Karpas-422 (cell line): ENCODE data around the gene DCUN1D5. TPM values are rescaled to one million over a fixed set of nuclear protein-coding genes. Genes with fewer than 3 reads are reported as not detected.
A peak's percentile ranks its signal among the peaks of the same experiment; 100 is the strongest.

ENCODE experiments used
- DNase-seq: peaks from one replicate; pipeline ENCODE4 v3.0.0-alpha.2; 2015
- H2AFZ ChIP-seq: fragments of 200-600 bp; sonication (generic); 2 replicates; pipeline ENCODE4 v1.6.1; 2014; ENCODE audit warnings: antibody characterized with exemption, low read length, mixed read lengths
- H3K27ac ChIP-seq: fragments of 200-600 bp; sonication (generic); 2 replicates; pipeline ENCODE4 v1.5.1; 2014; ENCODE audit warnings: mild to moderate bottlenecking, low read length, moderate library complexity
- H3K27me3 ChIP-seq: fragments of 200-600 bp; sonication (generic); 2 replicates; pipeline ENCODE4 v1.6.1; 2014; ENCODE audit warnings: low read length, mixed read lengths
- H3K36me3 ChIP-seq: fragments of 200-600 bp; sonication (generic); 2 replicates; pipeline ENCODE4 v1.6.1; 2014; ENCODE audit warnings: low read length, mixed read lengths; ENCODE audit not compliant: insufficient read depth
- H3K4me1 ChIP-seq: fragments of 200-600 bp; sonication (generic); 2 replicates; pipeline ENCODE4 v1.6.1; 2014; ENCODE audit warnings: mild to moderate bottlenecking, low read length, mixed read lengths
- H3K4me2 ChIP-seq: fragments of 200-600 bp; sonication (generic); 2 replicates; pipeline ENCODE4 v1.6.1; 2014; ENCODE audit warnings: low read length, low read depth, mild to moderate bottlenecking; ENCODE audit not compliant: poor library complexity, severe bottlenecking
- H3K4me3 ChIP-seq: fragments of 200-600 bp; sonication (generic); 2 replicates; pipeline ENCODE4 v1.5.1; 2014; ENCODE audit warnings: mild to moderate bottlenecking, antibody characterized with exemption, low read length, mixed read lengths
- H3K79me2 ChIP-seq: fragments of 200-600 bp; sonication (generic); 2 replicates; pipeline ENCODE4 v1.6.1; 2014; ENCODE audit warnings: mild to moderate bottlenecking, low read length, mixed read lengths
- H3K9ac ChIP-seq: fragments of 200-600 bp; sonication (generic); 2 replicates; pipeline ENCODE4 v1.6.0; 2014; ENCODE audit warnings: low read length
- H3K9me2 ChIP-seq: fragments of 200-600 bp; sonication (generic), shearing (Covaris generic); replicated peaks from 2 replicates; pipeline ENCODE4 v1.6.0; 2014; ENCODE audit warnings: mild to moderate bottlenecking, low read length, moderate library complexity; ENCODE audit not compliant: insufficient read depth
- H3K9me3 ChIP-seq: fragments of 300-700, 200-600 bp; sonication (generic); 2 replicates; pipeline ENCODE4 v1.6.1; 2014; ENCODE audit warnings: low read length, mixed read lengths
- H4K20me1 ChIP-seq: fragments of 200-600 bp; sonication (generic); 2 replicates; pipeline ENCODE4 v1.6.1; 2014; ENCODE audit warnings: mild to moderate bottlenecking, antibody characterized with exemption, low read length, low read depth; ENCODE audit not compliant: insufficient read depth
- total RNA-seq: library from RNA; depleted of rRNA; stranded (reverse); fragments of >200 nt; shearing (Covaris generic); gene quantifications from 2 replicates; pipeline ENCODE4 v1.2.3, GENCODE V29; 2014; ENCODE audit warnings: low replicate concordance

The DCUN1D5 gene
- total RNA-seq, 1 experiment from 2014 or later: 243 TPM

DNA sequence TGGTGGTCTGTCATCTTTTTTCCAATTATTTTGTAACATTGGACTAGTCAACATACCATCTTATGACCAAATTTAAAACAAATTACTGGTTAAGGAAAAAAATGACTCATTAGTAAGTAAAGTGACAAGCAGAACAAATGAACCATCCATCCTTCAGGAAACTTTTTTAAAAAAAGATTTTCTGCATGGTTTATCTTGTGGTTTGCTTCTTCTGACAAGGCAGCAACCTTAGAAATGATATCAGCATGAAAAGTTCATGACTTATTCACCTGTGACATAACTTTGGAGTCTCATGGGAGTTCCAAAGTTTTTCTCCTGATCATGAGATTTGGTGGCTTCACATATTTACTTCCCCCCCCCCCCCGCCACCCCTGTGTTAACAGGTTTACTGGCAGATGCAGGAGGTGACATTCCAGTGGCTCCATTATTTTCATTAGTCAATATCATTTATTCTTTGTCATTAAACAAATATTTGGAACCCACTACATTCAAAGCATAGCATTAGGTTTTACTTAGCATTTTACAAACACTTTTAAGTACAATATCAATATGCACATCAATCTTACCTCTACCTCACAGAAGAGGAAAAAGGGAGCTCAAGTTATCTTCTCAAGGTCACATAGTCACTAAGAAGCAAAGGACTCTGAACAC lies 40.7 kb downstream of the DCUN1D5 start:
- peaks cover 4% of the 10 kb centered on the region for H3K4me1 ChIP-seq
- H3K4me2 ChIP-seq: no peak overlapping the region
- no peaks in the 10 kb centered on the region for H3K9me3 ChIP-seq
- no peak overlapping the region for H3K9ac ChIP-seq
- no peak for DNase-seq
- no peaks in the 10 kb centered on the region for H3K79me2 ChIP-seq
- no peaks in the 10 kb centered on the region for H3K27me3 ChIP-seq
- no peak overlapping the region for H2AFZ ChIP-seq
- peaks cover 23% of the 10 kb centered on the region; the same call in 1 of the 2 replicates for H3K36me3 ChIP-seq
- H3K9me2 ChIP-seq: no peaks in the 10 kb centered on the region
- H3K27ac ChIP-seq: no peak overlapping the region
- H4K20me1 ChIP-seq: peaks cover 22% of the 10 kb centered on the region
- no peak overlapping the region for H3K4me3 ChIP-seq

DNA sequence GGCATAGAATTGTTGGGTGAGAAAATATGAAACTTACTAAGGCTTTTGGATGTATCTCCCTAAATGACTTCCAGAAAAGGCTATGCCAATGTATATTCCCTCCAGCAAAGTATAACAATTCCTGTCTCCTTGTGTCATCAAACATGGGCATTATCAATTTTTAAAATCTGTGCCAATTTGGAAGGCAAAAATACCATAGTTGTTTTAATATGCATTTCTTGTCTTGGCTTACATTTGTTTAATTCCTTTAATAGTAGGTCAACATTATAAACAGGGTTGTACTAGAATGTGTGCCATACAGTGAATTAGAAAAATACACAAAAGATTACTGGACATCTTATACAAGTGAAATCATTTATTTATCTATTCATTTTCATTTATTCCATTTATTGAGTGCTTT lies 41.6 kb downstream of the DCUN1D5 start:
- Histone ChIP-seq H3K9me3 (no peaks in the 10 kb centered on the region), H3K36me3 (peaks cover 17% of the 10 kb centered on the region; the same call in 1 of the 2 replicates), H4K20me1 (peaks cover 19% of the 10 kb centered on the region), H3K9ac (no peak overlapping the region), H3K27ac (no peak overlapping the region), H3K27me3 (no peaks in the 10 kb centered on the region), H3K9me2 (no peaks in the 10 kb centered on the region), H2AFZ (no peak overlapping the region), H3K4me2 (no peak overlapping the region), H3K4me1 (peaks cover 7% of the 10 kb centered on the region), H3K79me2 (no peaks in the 10 kb centered on the region), H3K4me3 (no peak overlapping the region)
- DNase-seq: no peak

DNA sequence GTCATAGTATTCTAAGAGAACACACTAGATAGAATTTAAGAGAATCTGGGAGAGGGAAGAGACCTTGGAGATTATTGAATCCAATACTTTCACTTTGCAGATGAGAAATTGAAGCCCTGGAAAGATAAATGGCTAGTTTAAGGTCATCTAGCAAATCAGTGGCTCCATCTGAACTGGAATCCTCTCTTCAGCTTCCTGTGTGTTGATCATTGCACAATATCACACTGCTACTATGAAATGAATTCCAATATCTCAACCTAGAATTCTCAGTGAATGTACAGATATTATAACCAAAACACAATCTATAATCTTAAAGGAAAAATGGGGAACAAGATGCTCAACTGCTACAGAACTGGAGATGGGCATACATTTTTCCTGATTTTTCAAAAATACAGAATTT lies 44.1 kb downstream of the DCUN1D5 start:
- H2AFZ ChIP-seq: no peak overlapping the region
- H3K4me3 ChIP-seq: no peak overlapping the region
- H3K9ac ChIP-seq: no peak overlapping the region
- H3K9me3 ChIP-seq: no peaks in the 10 kb centered on the region
- no peaks in the 10 kb centered on the region for H3K79me2 ChIP-seq
- peaks cover 4% of the 10 kb centered on the region; the same call in 1 of the 2 replicates for H4K20me1 ChIP-seq
- no peak overlapping the region for H3K27ac ChIP-seq
- no peaks in the 10 kb centered on the region for H3K9me2 ChIP-seq
- H3K4me2 ChIP-seq: no peak overlapping the region
- no peaks in the 10 kb centered on the region for H3K27me3 ChIP-seq
- DNase-seq: no peak
- no peaks in the 10 kb centered on the region for H3K36me3 ChIP-seq
- peaks cover 7% of the 10 kb centered on the region for H3K4me1 ChIP-seq

DNA sequence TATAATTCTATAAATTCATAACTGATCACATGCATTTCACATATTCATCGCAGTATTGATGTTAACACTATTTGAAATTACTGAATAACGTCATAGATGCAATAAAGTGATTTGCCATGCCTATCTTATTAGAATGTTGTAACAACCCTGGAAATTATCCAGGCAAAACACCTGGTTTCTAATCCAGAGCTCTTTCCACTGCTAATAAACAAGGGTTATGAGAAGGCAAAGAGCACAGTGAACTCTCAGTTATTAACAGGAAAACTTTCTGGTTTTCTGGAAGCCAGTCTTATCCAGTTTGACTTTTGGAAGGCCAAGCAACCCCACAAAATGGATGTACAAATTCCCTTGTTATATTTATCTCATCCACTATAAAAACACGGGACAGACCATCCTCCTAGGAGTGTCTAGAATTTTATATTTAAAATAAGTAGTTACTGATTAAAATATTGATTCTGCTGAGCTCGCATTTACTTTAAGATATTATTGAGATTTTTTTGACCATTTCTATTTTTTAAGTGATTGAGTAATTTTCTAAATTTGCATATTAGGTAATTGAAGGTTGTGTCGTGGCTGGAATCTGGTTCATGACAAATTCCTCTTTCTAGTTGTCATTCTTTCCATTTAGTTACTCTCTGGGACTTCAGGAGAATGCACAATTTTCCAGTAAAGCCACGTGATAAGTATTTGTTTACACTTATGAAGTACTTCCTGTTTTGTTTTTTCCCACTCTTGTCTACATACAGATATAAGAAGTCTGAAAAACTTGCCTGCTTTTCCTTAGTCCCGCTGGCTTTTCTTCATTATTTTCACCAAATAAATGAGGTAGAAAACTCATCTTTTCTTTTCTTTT lies 47.9 kb downstream of the DCUN1D5 start:
- H3K9ac ChIP-seq: no peak overlapping the region
- H3K9me2 ChIP-seq: no peaks in the 10 kb centered on the region
- no peak overlapping the region for H2AFZ ChIP-seq
- H3K9me3 ChIP-seq: no peaks in the 10 kb centered on the region
- no peak overlapping the region for H3K4me3 ChIP-seq
- H3K27me3 ChIP-seq: no peaks in the 10 kb centered on the region; the same call in 1 of the 2 replicates
- peaks cover 7% of the 10 kb centered on the region for H3K4me1 ChIP-seq
- DNase-seq: no peak
- no peaks in the 10 kb centered on the region for H3K79me2 ChIP-seq
- no peak overlapping the region for H3K4me2 ChIP-seq
- no peaks in the 10 kb centered on the region for H3K36me3 ChIP-seq
- H3K27ac ChIP-seq: no peak overlapping the region
- H4K20me1 ChIP-seq: no peaks in the 10 kb centered on the region

DNA sequence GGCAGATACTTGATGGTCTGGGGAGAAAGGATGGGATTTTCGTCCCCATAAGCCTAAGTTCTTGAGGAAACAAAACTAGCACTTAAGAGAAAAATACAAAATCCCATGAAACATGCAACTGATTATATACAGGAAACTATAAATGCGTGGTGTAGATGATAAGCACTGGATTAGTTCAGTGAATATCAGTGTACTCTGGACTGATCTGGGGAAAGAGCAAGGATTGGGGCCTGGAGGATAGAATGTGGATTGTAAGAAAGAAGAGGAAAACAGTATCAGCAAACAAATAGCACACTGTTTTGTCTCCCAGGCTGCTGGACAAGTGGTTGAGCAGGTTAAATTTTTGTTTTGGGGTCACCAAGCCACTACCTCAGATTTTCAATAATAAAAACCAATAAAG lies 49.8 kb downstream of the DCUN1D5 start:
- DNase-seq: no peak
- H4K20me1 ChIP-seq: no peaks in the 10 kb centered on the region

DNA sequence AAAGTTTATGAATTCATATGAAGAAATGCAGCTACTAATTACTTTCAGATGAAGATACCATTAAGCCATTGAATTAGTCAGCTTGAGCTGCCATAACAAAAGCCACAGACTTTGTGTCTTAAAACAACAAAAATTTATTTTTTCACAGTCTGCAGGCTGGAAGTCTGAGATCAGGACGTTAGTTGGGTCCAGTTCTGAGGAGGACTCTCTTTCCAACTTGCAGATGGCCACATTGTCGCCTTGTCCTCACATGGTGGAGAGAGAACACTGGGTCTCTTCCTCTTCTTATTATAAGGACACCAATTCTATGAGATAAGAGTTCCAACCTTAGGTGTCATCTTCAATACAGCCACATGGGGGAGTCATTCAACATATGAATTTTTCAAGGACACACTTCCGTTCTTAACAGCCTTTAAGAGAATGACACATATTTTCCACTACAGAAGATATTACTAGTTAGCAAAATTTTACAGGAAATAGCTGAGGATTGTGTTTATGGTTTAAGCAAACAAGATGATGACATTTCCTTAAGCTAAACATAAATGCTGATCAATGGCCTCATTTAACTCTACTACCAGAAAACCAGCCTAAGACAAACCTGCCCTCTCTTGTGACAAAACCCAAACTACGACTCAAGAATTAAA lies 56.0 kb downstream of the DCUN1D5 start:
- Histone ChIP-seq H3K36me3 (no peaks in the 10 kb centered on the region), H3K79me2 (no peaks in the 10 kb centered on the region), H3K27ac (no peak overlapping the region), H3K27me3 (no peaks in the 10 kb centered on the region; the same call in 1 of the 2 replicates), H3K4me2 (no peak overlapping the region), H3K9me3 (no peaks in the 10 kb centered on the region), H2AFZ (peak overlapping the region; percentile 17), H4K20me1 (no peaks in the 10 kb centered on the region), H3K4me1 (0 out of 2 replicates have a peak, but pooled peaks cover 2% of the 10 kb centered on the region), H3K4me3 (no peak overlapping the region), H3K9me2 (no peaks in the 10 kb centered on the region), H3K9ac (no peak overlapping the region)
- peak; percentile 96 for DNase-seq

More for the DNA sequence above, 49.8 kb downstream of the DCUN1D5 start:
- H3K9me3 ChIP-seq: no peaks in the 10 kb centered on the region
- H3K4me2 ChIP-seq: no peak overlapping the region
- no peaks in the 10 kb centered on the region for H3K36me3 ChIP-seq
- H3K4me3 ChIP-seq: no peak overlapping the region
- H3K9me2 ChIP-seq: no peaks in the 10 kb centered on the region
- no peaks in the 10 kb centered on the region; the same call in 1 of the 2 replicates for H3K27me3 ChIP-seq
- H3K27ac ChIP-seq: no peak overlapping the region
- no peak overlapping the region for H2AFZ ChIP-seq
- H3K9ac ChIP-seq: no peak overlapping the region
- peaks cover 7% of the 10 kb centered on the region for H3K4me1 ChIP-seq
- no peaks in the 10 kb centered on the region for H3K79me2 ChIP-seq

DNA sequence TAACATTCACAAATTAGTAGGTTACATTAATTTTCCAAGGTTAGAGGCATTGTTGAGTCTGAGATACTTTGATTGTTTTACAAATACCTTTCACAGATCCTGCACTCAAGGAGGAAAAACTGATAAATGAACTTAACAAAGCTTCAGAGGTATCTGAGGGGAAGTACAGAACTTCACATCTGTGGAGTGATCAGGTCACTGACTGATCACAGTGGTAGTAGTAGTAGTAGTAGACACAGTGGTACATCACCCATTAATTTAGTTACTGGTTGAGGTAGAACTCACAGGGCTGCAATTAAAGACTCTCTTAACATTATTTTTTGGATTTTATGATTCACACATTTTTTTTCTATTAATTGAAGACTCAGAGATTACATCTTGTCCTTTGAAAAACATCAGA lies 56.7 kb downstream of the DCUN1D5 start:
- H3K9me2 ChIP-seq: no peaks in the 10 kb centered on the region
- no peak overlapping the region for H3K4me2 ChIP-seq
- H3K4me1 ChIP-seq: 0 out of 2 replicates have a peak, but pooled peaks cover 2% of the 10 kb centered on the region
- DNase-seq: no peak
- no peaks in the 10 kb centered on the region for H4K20me1 ChIP-seq
- no peak overlapping the region for H3K4me3 ChIP-seq
- H3K9me3 ChIP-seq: no peaks in the 10 kb centered on the region
- no peaks in the 10 kb centered on the region for H3K79me2 ChIP-seq
- H3K27ac ChIP-seq: no peak overlapping the region
- no peak overlapping the region for H3K9ac ChIP-seq
- no peaks in the 10 kb centered on the region for H3K27me3 ChIP-seq
- no peak overlapping the region for H2AFZ ChIP-seq
- no peaks in the 10 kb centered on the region for H3K36me3 ChIP-seq

DNA sequence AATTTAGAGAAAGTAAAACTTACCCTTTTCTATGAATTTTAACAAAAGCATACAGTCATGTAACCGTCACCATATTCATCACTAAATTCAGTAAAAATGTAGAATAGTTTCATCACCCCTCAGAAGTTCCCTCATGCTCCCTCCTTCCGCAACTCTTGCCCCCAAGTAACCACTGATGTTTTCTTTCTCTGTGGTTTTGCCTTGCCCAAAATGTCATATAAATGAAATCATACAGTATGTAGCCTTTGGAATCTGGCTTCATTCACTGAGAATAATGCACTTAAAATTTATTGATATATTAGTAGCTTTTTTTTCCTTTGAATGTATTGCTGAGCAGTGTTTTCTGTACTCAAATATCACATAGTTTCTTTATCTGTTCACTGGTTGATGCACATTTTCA lies 60.1 kb downstream of the DCUN1D5 start:
- no peak for DNase-seq
- Histone ChIP-seq H3K4me1 (0 out of 2 replicates have a peak, but pooled peaks cover 2% of the 10 kb centered on the region), H3K79me2 (no peaks in the 10 kb centered on the region), H3K9me2 (no peaks in the 10 kb centered on the region), H3K27me3 (no peaks in the 10 kb centered on the region), H3K9me3 (no peaks in the 10 kb centered on the region), H3K4me3 (no peak overlapping the region), H3K36me3 (no peaks in the 10 kb centered on the region), H3K9ac (no peak overlapping the region), H3K27ac (no peak overlapping the region), H3K4me2 (no peak overlapping the region), H2AFZ (no peak overlapping the region), H4K20me1 (no peaks in the 10 kb centered on the region)
